ENCODE measurements around the gene CD101. TPM values are rescaled to one million over a fixed set of nuclear protein-coding genes. Genes with fewer than 3 reads are reported as not detected.

Gene CD101
- polyA plus RNA-seq, 1 donor: 3.6 TPM

DNA sequence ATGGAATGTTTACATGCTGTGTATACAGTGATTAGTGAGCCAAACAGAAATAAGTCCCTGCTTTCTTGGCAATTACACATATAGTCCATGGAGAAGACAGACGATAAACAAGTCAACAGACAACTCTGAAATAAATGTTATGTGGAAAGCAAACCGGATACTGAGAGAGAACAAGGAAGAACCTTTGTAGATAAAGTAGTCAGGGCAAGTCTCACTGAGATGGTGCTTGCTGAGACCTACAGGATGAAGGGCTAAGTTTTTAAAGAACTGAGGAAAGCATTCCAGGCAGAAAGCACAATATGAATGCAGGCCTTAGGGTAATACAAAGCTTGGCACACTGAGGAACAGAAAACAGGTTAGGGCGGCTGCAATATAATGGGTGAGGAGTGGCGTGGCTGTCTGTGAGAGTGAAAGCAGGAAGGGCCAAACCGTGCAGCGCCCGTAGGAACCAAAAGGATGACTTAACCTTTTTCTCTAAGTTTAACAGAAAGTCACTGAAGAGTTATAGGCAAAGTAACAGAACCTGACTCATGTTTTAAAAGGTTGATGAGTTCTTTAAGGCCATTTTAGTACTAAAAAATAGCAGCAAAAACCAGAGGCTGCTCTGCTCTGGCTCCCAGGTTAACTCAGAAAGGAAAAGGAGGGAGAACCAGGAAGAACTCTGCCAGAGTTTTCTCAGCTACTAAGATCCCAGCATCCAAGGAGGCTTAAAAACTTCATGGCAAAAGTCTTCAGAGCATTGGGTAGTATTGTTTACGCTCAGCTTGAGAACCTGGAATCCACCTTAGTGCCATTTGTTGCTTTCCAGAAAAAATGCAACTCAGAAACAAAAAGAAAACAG is 49.9 kb downstream of the CD101 start:
- no peak for DNase-seq

DNA sequence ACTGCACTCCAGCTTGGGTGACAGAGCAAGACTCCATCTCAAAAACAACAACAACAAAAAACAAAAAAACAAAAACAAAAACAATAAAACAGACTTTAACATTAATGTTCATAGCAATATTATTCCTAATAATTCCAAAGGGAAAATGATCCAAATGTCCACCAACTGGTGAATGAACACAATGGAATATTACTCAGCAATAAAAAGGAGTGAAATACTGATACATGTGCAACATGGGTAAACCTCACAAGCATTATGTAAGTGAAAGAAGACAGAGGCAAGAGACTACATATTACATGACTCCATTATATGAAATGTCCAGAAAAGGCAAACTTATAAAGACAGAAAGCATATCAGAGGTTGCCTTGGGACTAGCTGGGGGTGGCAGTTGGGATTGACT is 52.5 kb downstream of the CD101 start:
- no peak for DNase-seq

DNA sequence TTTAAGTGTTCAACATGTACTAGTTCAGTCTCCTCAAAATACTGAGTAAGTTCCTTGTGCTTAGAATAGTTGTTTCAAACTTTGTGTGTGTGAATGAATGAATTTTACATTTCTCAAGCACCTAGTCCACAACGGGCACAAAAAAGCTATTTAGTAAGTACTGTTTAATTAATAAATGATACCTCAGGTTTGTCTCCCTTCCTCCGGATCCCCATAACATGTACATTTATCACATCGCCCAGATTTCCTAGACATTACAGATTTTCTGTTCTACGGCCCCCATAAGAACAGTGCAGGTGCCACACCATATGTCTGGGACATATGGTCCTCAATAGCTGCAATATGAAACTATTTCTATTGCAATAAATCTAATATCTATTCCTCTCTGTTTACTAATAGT is 57.2 kb downstream of the CD101 start:
- DNase-seq: no peak

DNA sequence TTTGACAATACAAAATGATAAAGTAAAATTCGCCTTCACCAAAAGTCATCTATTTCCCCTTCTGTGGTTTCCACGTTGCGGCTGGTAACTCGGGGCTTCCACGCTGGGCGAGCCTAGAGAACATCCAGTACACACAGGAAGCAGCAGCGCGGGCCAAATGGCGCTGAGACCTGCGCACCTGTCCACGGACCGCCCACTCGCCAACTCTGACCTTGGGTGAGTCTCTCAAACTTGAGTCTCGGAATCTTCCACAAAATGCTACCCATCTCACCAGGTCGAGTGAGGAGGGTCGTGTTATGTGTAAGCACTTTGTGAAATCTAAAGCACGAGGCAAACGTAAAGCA is 57.7 kb downstream of the CD101 start:
- no peak for DNase-seq

DNA sequence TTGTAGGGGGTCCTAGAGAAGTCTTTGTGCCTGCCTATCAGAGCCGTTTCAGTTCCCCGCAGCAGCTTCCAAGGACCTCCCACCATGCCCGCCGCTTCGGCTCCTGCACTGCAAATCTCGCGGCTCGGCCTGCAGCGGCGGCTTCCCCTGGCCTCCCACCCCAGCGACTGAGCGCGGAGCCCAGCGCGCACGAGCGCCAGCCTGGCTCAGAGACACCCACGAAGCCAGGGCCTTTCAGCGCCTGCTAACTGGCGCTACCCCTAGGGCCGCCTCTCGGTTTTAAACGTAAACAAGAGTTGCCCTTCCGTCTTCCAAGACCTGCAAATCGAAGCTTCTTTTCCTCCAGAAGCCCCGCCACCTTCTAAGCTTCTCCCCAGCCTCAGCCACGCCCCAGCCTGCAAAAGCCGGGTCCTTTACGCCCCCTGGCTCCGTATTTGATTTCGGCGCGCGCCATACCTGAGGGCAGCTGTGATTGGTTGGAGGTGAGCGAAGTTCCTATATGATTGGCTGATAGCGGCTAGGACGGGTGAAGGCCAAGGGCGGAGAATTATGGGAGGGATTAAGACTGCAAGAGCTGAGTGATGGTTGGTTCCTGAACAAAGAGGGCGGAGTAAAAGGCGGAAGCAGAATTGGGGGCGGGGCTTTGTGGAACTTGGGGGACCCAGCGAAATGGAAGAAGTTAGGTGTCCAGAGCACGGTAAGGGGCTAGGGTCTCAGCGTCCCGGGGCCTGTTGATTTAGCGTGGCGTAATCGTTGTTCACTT is 58.3 kb downstream of the CD101 start, which contains the start of gene TTF2:
TTF2 (plus strand) TSS at position 649 of the 763 bp plus-strand sequence; CDS start at position 670, 21 bp downstream.
- DNase-seq: peak; percentile 99

DNA sequence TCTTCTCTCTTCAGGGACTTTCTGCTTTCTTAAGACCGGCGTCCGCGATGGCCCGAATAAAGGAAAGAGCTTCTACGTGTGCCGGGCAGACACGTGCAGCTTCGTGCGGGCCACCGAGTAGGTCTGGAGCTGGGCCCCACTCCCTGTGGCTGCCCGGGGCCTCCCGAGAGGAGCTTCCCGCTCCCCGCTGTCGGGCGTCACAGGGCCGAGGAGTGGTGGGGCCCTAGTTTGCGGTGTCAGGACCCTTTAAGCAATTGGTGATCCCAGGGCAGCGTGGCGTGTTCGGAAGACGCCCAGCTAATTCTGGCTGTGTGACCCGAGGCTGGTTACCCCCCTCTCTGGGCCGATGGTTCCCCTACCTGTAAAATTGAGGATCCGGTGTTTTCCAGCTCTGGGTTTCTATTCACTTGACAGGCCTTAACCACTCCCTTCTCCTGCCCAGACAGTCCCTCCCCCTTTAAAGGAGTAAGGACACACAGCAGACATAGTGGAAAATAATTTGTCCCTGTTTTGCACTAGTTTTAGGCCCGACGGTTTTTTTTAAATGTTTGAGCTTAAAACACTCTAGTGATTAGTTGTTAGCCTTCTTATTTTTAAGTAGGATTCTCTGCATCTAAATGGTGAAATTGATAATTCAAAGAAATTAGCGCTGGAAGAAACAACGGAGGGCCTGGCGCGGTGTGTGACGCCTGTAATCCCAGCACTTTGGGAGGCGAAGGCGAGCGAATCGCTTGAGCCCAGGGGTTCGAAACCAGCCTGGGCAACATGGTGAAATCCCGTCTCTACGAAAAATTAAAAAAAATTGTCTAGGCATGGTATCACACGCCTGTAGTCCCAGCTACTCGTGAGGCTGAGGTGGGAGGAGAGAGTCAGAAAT is 59.1 kb downstream of the CD101 start:
- DNase-seq: peak; percentile 43

DNA sequence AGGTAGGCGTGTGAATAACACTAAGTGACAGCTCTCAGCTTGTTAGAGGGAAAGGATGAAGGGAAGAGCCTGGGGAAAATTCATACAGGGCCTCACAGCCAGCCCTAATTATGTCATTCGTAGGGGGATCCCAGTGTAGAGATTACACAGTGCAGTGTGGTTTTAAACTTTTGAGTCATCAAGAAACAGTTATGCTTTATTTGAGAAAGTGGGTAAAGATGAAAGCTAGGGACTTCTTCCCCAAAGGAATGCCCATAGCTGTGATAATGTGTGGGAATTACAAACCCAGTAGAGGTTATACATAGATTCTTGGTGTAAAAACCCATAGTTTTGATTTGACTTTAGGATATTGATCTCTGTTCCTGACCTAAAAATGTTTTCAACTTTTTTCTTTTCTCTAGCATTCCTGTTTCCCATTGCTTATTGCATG is 60.4 kb downstream of the CD101 start:
- no peak for DNase-seq

DNA sequence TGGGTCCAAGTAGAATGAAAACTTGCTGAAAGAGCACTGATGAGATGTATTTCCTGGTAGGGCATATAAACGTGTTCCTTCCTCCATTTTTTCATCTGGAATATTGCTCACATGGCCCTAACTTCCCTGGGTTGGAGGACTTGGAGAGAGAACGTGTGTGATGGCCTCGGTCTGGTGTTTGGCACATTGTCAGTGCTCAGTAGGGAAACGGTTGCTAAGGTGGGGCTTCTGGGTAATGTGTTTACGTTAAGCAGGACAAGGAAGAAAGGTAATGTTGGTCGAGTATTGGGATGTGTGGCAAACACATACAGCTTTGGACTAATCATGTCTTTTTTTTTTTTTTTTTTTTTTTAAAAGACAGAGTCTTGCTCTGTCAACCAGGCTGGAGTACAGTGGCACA is 64.8 kb downstream of the CD101 start:
- DNase-seq: no peak

DNA sequence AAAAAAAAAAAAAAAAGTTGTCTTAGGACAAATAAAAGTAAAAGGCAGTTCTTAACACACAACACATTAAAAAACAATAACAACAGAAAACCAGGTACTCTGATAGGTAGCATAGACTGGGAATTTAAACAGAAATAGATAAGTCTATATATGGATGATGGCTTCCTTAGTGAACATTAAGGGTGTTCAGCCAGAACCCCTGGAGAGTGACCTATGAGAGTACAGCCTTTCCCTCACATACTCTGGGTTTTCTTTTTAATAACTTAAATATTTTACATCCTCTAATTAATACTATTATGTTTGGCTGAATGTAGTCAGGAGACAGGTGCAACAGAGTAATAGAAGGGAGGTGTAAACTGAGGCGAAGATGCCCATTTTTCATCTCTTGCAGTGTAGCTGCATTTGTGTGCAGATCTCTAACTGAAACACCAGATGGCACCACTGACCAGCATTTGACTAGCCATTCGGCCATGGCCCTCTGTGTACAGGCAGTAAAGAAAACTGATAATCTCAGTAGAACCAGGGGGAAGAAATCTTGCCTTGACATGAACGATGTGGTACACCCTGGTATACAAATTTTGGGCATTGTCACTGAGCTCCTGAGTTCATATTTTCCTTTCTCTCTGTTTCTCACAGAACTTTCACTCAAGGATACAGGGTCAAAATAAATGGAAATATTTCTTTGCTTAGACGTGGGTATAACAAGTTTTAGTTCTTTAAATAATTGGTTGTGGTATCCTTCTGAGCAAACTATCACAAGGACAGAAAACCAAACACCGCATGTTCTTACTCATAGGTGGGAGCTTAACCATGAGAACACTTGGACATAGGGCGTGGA is 66.2 kb downstream of the CD101 start:
- peak; percentile 28 for DNase-seq

DNA sequence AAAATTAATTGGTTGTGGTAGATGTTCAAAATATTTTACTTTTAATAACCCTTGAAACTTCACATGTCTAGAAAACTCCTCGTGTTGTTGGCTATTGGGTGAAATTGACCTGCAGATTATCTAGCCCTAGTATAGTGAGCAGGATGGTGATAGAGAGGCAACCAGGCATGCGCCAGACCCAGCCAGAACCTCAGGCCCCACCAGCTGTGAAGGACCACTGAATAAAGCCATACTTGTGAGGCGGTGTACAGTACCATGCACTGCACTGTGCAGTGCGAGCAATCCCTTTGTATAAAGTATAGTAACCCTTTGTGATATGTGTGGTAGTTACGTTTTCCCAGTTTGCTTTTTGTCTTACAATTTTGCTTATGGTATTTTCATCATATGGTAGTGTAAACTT is 67.0 kb downstream of the CD101 start:
- no peak for DNase-seq

DNA sequence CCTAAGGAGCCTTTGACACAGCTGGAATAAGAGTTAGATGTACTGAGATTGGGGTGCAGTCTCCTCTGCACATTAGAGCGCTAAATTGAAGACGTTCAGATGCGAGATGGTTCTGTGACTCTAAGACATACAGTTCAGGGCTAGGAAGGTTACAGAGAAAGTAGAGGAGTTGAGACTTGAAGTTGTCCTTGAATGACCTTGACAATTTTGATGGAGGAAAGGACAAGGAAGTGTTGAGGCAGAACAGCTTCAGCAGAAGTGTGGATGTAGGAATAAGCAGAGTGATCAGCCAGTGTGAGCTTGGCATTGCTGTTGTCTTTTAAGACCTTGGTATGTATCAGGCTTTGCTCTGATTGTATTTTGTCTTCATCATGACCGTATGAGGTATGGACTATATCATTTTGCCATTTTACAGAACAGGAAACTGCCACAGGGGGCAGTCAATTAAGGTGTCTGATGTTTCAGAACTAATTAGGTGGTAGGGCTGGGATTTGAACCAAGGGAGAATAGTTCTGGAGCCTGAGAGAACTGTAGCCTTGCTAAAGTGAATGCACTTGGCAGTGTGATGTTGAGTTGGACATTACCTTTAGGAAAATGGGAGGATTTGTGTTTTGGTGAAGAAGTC is 67.8 kb downstream of the CD101 start:
- no peak for DNase-seq

DNA sequence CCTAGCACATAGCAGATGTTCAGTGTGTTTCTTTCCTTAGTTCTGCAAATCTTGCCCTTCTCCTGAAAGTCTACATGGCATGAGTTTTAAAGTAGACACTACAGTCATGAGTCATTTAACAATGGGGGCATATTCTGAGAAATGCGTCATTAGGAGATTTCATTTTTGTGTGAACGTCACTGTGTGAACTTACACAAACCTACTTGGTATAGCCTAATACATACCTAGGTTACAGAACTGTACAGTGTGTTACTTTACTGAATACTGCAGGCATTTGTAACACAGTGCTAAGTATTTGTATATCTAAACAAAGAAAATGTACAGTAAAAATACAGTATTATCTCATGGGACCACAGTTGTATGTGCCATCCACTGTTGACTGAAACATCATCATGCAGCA is 68.6 kb downstream of the CD101 start:
- DNase-seq: no peak

DNA sequence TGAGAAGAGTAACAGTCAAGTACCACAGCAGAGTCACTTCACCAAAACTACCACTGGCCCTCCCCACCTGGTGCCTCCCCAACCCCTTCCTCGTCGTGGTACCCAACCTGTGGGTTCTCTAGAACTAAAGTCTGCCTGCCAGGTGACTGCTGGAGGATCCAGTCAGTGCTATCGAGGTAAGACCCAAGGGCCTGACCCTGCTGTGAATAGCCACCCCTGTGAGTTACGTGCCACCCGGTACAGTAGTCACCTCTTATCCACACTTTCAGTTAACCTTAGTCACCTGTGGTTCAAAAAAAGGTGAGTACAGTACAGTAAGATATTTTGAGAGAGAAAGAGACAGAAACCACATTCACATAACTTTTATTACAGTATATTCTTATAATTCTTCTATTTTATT is 75.1 kb downstream of the CD101 start:
- DNase-seq: no peak

DNA sequence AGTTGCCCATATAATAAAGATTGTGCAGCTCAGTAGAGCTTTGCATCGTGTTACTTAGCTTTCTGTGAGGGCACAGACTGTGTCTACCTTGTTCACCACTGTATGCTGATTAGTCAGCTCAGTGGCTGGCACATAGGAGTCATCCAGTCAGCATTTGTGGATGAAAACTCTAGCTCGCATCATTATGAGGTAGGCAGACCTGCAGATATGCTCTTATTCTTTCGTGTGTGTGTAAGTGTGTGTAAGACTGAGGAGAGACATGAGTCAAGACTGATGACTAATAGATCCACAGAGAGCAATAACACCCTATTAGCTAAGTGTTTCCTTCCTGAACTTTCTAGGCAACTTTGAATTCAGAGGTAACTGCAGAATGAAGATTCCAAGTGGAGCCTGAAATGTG is 75.7 kb downstream of the CD101 start:
- DNase-seq: no peak

DNA sequence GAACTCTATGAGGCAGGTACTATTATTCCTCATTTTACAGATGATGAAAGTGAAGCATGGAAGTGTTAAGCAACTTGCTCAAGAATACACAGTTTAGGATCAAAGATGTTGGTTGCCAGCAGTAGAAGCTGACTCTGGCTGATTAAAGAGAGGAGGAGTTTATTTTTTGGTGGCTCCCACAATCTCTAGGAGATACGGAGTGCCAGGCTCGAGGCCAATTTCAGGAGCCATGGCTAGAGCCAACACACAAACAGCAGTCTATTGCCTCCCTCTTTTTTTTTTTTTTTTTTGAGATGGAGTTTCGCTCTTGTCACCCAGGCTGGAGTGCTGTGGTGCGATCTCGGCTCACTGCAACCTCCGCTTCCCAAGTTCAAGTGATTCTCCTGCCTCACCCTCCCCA is 78.2 kb downstream of the CD101 start:
- DNase-seq: no peak

DNA sequence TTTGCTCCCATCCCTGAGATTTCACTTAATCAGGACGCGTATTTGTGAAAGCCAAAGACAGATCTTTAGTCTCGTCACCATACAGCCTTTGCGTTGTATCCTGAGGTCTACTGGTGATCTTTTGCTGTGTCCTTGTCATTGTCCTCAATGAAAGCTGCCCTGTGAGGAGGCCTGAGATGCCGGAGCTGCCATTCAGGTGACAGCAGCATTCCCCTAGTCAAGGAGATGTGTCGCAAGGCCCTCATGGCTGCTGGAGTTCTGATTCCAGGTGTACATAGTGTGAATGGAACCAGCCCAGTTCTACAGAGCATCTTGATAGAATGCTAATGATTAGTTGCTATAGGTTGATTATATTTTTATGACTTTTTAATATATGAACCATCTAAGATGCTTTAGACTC is 82.7 kb downstream of the CD101 start:
- no peak for DNase-seq

Other genes with a start within 250 kb of the CD101 start
- 0.08 TPM for gene CD2, start 247.3 kb upstream of the CD101 start, polyA plus RNA-seq (ENCODE audit: insufficient read length)
- gene PTGFRN, start 91.8 kb upstream of the CD101 start, polyA plus RNA-seq (ENCODE audit: insufficient read length): 56.6 TPM
- 32.1 TPM for gene TTF2, start 58.6 kb downstream of the CD101 start, polyA plus RNA-seq (ENCODE audit: insufficient read length)
- 29.5 TPM for gene TRIM45, start 120.0 kb downstream of the CD101 start, polyA plus RNA-seq (ENCODE audit: insufficient read length)
- 24.9 TPM for gene VTCN1, start 209.2 kb downstream of the CD101 start, polyA plus RNA-seq (ENCODE audit: insufficient read length)